Right atrium auricular region (tissue), 2 donors: ENCODE results near the gene PRELID1. TPM values are rescaled to one million over a fixed set of nuclear protein-coding genes. Genes with fewer than 3 reads are reported as not detected.
"Not testable (repeated sequence)": the region's sequence is repeated elsewhere in the genome, so short reads cannot be mapped to it uniquely, and the experiment has no call there.

Source experiments
- DNase-seq: peaks from one replicate; pipeline ENCODE4 v3.0.0-alpha.2; 2019; ENCODE audit warnings: low spot score
- H3K27ac ChIP-seq, 2 donors: fragments of 200-600 bp; sonication (generic); 1 replicate in 1 of 2; 2 replicates in 1 of 2; pipeline ENCODE4 v1.5.1; 2016 to 2019
- H3K27me3 ChIP-seq, 2 donors: fragments of 200-600 bp; sonication (generic); one replicate each; pipeline versions ENCODE4 v1.5.1 to v1.6.0; 2017 to 2019
- H3K36me3 ChIP-seq: fragments of 200-600 bp; sonication (generic); one replicate; pipeline ENCODE4 v1.5.1; 2016
- H3K4me1 ChIP-seq, 2 donors: fragments of 200-600 bp; sonication (generic); one replicate each; pipeline versions ENCODE4 v1.5.1 to v1.6.0; 2017 to 2019
- H3K4me3 ChIP-seq, 2 donors: fragments of 200-600 bp; sonication (generic); 1 replicate in 1 of 2; 2 replicates in 1 of 2; pipeline ENCODE4 v1.5.1; 2017 to 2019; ENCODE audit warnings: mild to moderate bottlenecking in 1 of 2, moderate library complexity in 1 of 2
- H3K9me3 ChIP-seq, 2 donors: fragments of 200-600 bp; sonication (generic); one replicate each; pipeline ENCODE4 v1.5.1; 2019
- total RNA-seq, 2 donors: library from RNA; depleted of rRNA; stranded (reverse); fragments of >200 nt; gene quantifications; one replicate each; pipeline ENCODE4 v1.1.0, GENCODE V29; 2016
- TF ChIP-seq, protein P1 (sequence below), 2 donors: fragments of 200-600 bp; sonication (generic); IDR thresholded peaks; one replicate each; pipeline ENCODE4 v1.5.1; 2019; ENCODE audit warnings: antibody characterized with exemption in 2 of 2

The PRELID1 gene
- total RNA-seq, 2 donors from 2014 or later, result 26.7 to 44.3 TPM

DNA sequence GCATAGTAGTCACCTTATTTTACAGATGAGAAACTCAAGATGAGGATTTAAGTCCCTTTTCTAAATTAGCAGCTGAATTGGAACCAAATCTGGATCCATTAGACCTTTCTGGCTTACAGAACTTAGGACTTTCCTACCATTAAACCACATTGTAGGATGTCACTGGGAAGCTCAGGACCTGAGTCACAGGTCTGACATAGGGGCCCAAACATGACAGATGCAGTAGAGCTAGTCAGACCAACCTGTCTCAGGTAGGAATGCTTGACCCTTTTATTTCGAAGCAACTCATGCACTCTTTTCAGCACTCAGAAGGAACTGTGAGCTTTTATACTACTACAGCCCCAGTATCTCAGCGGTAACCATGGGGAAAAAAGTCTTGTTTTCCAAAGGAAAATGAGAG is 2.6 kb upstream of the PRELID1 start:
- H3K9me3 ChIP-seq, result no peaks in the 10 kb centered on the region
- peak overlapping the region; percentile 19 to 61 for H3K27ac ChIP-seq
- peaks cover 15% of the 10 kb centered on the region for H3K36me3 ChIP-seq
- no peak overlapping the region for H3K4me3 ChIP-seq
- H3K4me1 ChIP-seq, result peaks cover 0 to 63% of the 10 kb centered on the region in 2 donors
- no peak for DNase-seq
- no peaks in the 10 kb centered on the region for H3K27me3 ChIP-seq
- TF ChIP-seq, protein P1, sequence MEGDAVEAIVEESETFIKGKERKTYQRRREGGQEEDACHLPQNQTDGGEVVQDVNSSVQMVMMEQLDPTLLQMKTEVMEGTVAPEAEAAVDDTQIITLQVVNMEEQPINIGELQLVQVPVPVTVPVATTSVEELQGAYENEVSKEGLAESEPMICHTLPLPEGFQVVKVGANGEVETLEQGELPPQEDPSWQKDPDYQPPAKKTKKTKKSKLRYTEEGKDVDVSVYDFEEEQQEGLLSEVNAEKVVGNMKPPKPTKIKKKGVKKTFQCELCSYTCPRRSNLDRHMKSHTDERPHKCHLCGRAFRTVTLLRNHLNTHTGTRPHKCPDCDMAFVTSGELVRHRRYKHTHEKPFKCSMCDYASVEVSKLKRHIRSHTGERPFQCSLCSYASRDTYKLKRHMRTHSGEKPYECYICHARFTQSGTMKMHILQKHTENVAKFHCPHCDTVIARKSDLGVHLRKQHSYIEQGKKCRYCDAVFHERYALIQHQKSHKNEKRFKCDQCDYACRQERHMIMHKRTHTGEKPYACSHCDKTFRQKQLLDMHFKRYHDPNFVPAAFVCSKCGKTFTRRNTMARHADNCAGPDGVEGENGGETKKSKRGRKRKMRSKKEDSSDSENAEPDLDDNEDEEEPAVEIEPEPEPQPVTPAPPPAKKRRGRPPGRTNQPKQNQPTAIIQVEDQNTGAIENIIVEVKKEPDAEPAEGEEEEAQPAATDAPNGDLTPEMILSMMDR (IDR thresholded peaks at IDR 0.05), result no peak

DNA sequence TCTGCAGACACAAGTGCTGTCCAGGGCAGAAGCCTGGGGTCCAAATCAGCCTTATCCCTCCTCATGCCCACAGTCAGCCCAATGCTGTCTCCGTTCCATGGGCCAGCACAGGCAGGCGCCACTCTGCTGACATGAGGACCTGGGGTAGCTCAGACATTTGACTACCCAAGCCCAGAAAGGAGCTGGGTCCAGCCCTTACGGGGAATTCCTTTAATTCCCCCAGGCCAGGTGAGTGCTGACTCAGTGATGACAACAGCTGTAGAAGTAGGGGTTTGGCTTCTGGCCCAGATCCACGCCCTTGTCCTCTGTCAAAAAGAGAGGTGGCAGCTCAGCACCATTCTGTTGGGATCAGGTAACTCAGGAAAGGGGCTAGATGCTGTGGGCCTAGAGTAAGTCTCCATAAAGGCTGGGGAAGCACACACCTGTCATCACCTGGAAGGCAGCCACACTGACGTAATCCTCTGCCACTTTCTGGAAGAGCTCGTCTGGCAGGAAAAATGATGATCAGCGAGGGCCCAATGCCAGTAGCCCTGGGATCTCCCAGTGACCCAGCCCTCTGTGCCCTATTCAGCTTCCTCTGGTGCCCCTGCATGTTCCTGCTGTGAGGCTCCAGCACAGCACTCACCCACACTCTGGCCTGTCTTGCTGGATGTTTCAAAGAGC is 2.0 kb upstream of the PRELID1 start:
- Histone ChIP-seq H3K36me3 (peaks cover 14% of the 10 kb centered on the region), H3K27me3 (no peaks in the 10 kb centered on the region), H3K9me3 (no peaks in the 10 kb centered on the region), H3K4me1 (peaks cover 0 to 57% of the 10 kb centered on the region in 2 donors), H3K27ac (no peak overlapping the region), H3K4me3 (no peak overlapping the region)
- no peak for DNase-seq
- TF ChIP-seq, protein P1 (IDR thresholded peaks at IDR 0.05), result no peak

DNA sequence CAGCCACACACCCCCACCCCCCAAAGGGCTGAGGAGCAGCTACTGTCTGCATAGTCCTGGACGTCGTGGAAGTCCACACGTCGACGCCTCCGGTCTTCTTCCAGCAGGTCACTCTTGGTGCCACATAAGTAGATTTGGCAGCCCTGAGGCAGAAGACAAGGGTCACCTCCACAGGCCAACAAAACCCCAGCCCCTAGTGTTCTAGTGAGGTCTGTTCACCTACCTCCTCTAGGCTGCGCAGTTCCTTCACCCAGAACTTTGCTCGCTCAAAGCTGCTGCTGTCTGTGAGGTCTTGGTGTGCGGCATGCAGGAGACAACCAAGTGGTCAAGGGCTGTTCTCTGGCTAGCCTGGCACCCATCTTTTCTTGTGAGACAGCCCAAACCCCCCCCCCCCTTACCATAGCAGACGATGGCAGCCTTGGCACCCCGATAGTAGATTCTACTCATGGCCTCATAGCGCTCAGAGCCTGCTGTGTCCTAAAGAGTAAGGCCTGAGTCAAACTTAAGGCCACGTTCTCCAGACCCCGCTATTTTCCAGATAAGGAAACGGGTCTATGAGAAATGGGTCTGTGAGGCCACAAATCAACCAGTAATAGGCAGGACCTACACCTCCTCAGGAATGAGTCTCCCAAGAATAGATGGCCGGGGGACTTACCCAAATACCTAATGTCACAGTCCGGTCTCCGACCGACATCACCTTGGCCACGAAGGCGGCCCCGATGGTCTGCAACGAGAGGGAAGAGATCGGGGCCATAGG is 1.1 kb upstream of the PRELID1 start:
- no peaks in the 10 kb centered on the region for H3K27me3 ChIP-seq
- peak overlapping the region; percentile 85 for H3K27ac ChIP-seq
- H3K9me3 ChIP-seq, result no peaks in the 10 kb centered on the region
- H3K36me3 ChIP-seq, result peaks cover 14% of the 10 kb centered on the region
- H3K4me3 ChIP-seq, result peak overlapping the region; percentile 90 to 96
- peak; percentile 56 for DNase-seq
- TF ChIP-seq, protein P1 (IDR thresholded peaks at IDR 0.05), result no peak
- peaks cover 0 to 53% of the 10 kb centered on the region in 2 donors for H3K4me1 ChIP-seq

- H3K9me3 ChIP-seq, result no peaks in the 10 kb centered on the region
- no peaks in the 10 kb centered on the region for H3K27me3 ChIP-seq
- DNase-seq, result no peak
These were observed 359 bp downstream of the PRELID1 start for GRCh38 chr5:177303925-177304391.

GRCh38 chr5:177304392-177305119 is 957 bp downstream of the PRELID1 start:
- peak; percentile 50 for DNase-seq
- H3K9me3 ChIP-seq, result no peaks in the 10 kb centered on the region
- H3K27me3 ChIP-seq, result no peaks in the 10 kb centered on the region
- peak overlapping the region; percentile 90 to 96 for H3K4me3 ChIP-seq
- peaks cover 14% of the 10 kb centered on the region for H3K36me3 ChIP-seq
- peak overlapping the region in 1 of 2 donors; percentile 85 for H3K27ac ChIP-seq
- TF ChIP-seq, protein P1 (IDR thresholded peaks at IDR 0.05), result no peak
- H3K4me1 ChIP-seq, result peaks cover 0 to 51% of the 10 kb centered on the region in 2 donors

More at GRCh38 chr5:177303925-177304391, 359 bp downstream of the PRELID1 start:
- peaks cover 14% of the 10 kb centered on the region for H3K36me3 ChIP-seq
- H3K27ac ChIP-seq, result peak overlapping the region; percentile 85
- peaks cover 0 to 53% of the 10 kb centered on the region in 2 donors for H3K4me1 ChIP-seq
- TF ChIP-seq, protein P1 (IDR thresholded peaks at IDR 0.05), result no peak
- H3K4me3 ChIP-seq, result peak overlapping the region; percentile 90 to 96

GRCh38 chr5:177306103-177306640 is 2.6 kb downstream of the PRELID1 start:
- peaks cover 0 to 44% of the 10 kb centered on the region in 2 donors for H3K4me1 ChIP-seq
- not testable (repeated sequence) for H3K4me3 ChIP-seq, H3K27me3 ChIP-seq, H3K27ac ChIP-seq, H3K9me3 ChIP-seq
- DNase-seq, result peak; percentile 36
- H3K36me3 ChIP-seq, result peaks cover 14% of the 10 kb centered on the region
